ENCODE data around the gene PRPF19. TPM values are rescaled to one million over a fixed set of nuclear protein-coding genes. Genes with fewer than 3 reads are reported as not detected.

Gene PRPF19
- polyA plus RNA-seq, 1 donor from 2014 or later, result 71.3 TPM

DNA sequence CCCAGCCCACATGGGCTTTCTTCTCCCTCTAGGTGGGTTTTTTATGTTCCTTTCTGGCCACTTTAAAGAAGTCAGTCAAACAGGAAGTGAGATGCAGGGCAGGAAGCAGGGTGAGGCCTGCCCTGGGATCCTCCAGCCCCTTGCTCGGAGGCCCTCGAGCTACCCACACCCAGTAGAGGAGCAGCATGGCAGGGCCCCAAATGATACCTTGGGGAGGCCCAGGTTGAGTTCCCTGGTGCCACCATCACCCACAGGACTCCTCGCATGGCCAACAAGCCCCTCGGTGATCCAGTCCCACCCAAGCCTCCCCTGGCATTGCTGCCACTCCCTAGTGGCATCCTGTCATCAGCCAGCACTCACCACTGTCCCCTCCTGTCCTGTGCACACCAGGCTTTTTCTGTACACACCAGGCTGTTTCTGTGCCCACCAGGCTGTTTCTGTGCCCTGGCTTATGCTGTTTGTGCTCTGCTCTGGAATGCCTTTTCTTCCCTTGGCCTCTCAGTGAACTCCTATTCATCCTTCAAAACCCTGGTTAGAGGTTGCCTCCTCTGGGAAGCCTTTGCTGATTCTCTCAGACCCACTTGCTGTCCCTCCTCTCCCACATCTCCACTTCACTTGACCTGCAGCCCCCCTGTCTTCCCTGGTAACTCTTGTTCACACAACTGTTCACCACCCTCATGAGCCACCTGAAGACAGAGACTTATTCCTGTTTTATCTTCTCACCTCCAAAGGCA, 47.5 kb downstream of the PRPF19 start (continued):
- TF ChIP-seq, protein P1, sequence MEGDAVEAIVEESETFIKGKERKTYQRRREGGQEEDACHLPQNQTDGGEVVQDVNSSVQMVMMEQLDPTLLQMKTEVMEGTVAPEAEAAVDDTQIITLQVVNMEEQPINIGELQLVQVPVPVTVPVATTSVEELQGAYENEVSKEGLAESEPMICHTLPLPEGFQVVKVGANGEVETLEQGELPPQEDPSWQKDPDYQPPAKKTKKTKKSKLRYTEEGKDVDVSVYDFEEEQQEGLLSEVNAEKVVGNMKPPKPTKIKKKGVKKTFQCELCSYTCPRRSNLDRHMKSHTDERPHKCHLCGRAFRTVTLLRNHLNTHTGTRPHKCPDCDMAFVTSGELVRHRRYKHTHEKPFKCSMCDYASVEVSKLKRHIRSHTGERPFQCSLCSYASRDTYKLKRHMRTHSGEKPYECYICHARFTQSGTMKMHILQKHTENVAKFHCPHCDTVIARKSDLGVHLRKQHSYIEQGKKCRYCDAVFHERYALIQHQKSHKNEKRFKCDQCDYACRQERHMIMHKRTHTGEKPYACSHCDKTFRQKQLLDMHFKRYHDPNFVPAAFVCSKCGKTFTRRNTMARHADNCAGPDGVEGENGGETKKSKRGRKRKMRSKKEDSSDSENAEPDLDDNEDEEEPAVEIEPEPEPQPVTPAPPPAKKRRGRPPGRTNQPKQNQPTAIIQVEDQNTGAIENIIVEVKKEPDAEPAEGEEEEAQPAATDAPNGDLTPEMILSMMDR (IDR thresholded peaks at IDR 0.05; ENCODE audit: poor library complexity, severe bottlenecking), result no peak
- no peak for TF ChIP-seq RAD21 (conservative IDR thresholded peaks at IDR 0.05)

DNA sequence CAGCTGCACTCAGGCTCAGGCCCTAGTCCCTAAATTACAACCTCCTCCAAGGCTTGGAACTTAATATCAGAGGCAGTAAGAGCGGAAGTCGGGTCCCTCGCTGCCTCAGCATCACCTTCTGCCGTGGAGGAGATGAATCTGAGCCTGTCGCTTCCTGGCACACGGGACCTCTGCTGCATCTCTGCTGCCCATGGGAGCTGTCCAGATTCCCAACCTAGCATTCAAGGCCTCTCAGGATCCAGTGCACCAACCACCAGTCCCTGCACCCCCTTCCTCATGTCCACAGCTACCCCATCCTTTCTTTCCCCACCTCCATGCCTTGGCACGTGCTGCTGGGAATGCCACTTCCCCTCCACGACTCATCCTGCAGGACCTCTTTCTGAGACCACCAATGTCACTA, 48.1 kb downstream of the PRPF19 start:
- TF ChIP-seq MXI1 (conservative IDR thresholded peaks at IDR 0.05; ENCODE audit: poor library complexity, severe bottlenecking) (no peak), EP300 (conservative IDR thresholded peaks at IDR 0.05; ENCODE audit: poor library complexity, severe bottlenecking) (no peak), RAD21 (conservative IDR thresholded peaks at IDR 0.05) (no peak)
- TF ChIP-seq, protein P2, sequence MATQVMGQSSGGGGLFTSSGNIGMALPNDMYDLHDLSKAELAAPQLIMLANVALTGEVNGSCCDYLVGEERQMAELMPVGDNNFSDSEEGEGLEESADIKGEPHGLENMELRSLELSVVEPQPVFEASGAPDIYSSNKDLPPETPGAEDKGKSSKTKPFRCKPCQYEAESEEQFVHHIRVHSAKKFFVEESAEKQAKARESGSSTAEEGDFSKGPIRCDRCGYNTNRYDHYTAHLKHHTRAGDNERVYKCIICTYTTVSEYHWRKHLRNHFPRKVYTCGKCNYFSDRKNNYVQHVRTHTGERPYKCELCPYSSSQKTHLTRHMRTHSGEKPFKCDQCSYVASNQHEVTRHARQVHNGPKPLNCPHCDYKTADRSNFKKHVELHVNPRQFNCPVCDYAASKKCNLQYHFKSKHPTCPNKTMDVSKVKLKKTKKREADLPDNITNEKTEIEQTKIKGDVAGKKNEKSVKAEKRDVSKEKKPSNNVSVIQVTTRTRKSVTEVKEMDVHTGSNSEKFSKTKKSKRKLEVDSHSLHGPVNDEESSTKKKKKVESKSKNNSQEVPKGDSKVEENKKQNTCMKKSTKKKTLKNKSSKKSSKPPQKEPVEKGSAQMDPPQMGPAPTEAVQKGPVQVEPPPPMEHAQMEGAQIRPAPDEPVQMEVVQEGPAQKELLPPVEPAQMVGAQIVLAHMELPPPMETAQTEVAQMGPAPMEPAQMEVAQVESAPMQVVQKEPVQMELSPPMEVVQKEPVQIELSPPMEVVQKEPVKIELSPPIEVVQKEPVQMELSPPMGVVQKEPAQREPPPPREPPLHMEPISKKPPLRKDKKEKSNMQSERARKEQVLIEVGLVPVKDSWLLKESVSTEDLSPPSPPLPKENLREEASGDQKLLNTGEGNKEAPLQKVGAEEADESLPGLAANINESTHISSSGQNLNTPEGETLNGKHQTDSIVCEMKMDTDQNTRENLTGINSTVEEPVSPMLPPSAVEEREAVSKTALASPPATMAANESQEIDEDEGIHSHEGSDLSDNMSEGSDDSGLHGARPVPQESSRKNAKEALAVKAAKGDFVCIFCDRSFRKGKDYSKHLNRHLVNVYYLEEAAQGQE (IDR thresholded peaks at IDR 0.05; ENCODE audit: borderline replicate concordance), result no peak
- H2AFZ ChIP-seq (ENCODE audit: low read depth, low read length), result no peak overlapping the region

DNA sequence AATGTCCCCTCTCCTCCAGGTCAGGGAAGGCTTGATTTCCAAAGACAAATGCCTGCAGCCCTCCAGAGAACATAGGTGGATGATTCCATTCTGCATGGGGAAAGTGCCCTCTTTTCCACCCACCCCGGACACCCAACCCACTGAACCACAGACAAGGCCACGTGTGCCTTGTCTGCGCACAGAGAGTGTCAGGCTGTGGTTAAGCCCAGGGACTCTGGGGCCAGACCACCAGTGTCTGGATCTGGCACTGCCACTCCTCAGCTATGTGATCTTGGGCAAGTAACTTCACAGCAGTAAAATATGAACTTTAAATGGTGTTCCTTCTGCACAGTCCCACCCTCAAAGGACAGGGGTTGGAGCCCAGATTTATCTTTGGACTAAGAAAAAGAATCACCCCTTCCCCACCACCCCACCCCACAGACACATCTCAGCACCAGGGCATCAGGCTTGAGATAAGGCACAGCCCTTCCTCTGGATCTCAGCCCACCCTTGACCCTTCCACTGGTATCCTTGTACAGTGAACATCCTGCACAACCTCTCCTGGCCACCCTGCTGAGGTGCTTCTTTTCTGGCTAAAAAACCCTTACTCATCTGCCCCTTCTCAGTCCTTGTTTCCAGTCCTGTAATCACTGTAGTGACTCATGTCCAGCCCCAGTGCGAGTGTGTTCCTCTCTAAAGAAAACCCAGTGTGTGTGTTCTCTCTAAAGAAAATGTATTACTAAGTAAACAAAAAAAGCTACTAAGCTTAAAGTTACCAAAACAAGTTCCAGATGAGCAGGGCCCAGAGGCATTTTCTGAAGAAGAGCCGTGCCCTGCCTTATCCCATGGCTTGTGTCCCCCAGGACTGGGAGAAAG, 48.8 kb downstream of the PRPF19 start:
- Histone ChIP-seq H3F3A (ENCODE audit: insufficient read depth, low read length, poor library complexity, severe bottlenecking) (no peaks in the 10 kb centered on the region), H3K9me3 (ENCODE audit: low read length) (no peaks in the 10 kb centered on the region), H3K27ac (ENCODE audit: low read length) (no peak overlapping the region), H3K27me3 (ENCODE audit: insufficient read depth, low read depth, low read length) (no peaks in the 10 kb centered on the region), H3K4me3 (ENCODE audit: low read length) (no peak overlapping the region), H3K4me2 (ENCODE audit: low read length) (no peak overlapping the region), H3K9ac (ENCODE audit: low read length) (no peak overlapping the region), H3K9me2 (ENCODE audit: insufficient read depth, low read length) (no peaks in the 10 kb centered on the region), H2AFZ (ENCODE audit: low read depth, low read length) (no peak overlapping the region), H4K20me1 (ENCODE audit: insufficient read depth) (no peaks in the 10 kb centered on the region), H3K36me3 (ENCODE audit: insufficient read depth, low read length) (no peaks in the 10 kb centered on the region), H3K79me2 (replicated peaks; ENCODE audit: insufficient read depth, low read length) (no peaks in the 10 kb centered on the region)
- TF ChIP-seq, protein P1 (IDR thresholded peaks at IDR 0.05; ENCODE audit: poor library complexity, severe bottlenecking), result no peak
- TF ChIP-seq RAD21 (conservative IDR thresholded peaks at IDR 0.05), result no peak
- TF ChIP-seq TAF1 (IDR thresholded peaks at IDR 0.05; ENCODE audit: low read depth), result no peak
- TF ChIP-seq, protein P2 (IDR thresholded peaks at IDR 0.05; ENCODE audit: borderline replicate concordance), result no peak
- no peak for TF ChIP-seq POLR2AphosphoS5 (IDR thresholded peaks at IDR 0.05)
- no peak for TF ChIP-seq SMC3 (conservative IDR thresholded peaks at IDR 0.05; ENCODE audit: poor library complexity)
- no peak for TF ChIP-seq EP300 (conservative IDR thresholded peaks at IDR 0.05; ENCODE audit: poor library complexity, severe bottlenecking)
- no peak for TF ChIP-seq MXI1 (conservative IDR thresholded peaks at IDR 0.05; ENCODE audit: poor library complexity, severe bottlenecking)
- TF ChIP-seq EZH2 (IDR thresholded peaks at IDR 0.05; ENCODE audit: borderline replicate concordance, insufficient read depth, low read length, poor library complexity, severe bottlenecking), result no peak

More for the DNA sequence above, 48.1 kb downstream of the PRPF19 start:
- no peaks in the 10 kb centered on the region for H3F3A ChIP-seq (ENCODE audit: insufficient read depth, low read length, poor library complexity, severe bottlenecking)
- H3K4me2 ChIP-seq (ENCODE audit: low read length), result no peak overlapping the region
- H3K9me2 ChIP-seq (ENCODE audit: insufficient read depth, low read length), result no peaks in the 10 kb centered on the region
- no peak overlapping the region for H3K27ac ChIP-seq (ENCODE audit: low read length)
- no peak overlapping the region for H3K4me3 ChIP-seq (ENCODE audit: low read length)
- no peaks in the 10 kb centered on the region for H3K36me3 ChIP-seq (ENCODE audit: insufficient read depth, low read length)
- H3K9me3 ChIP-seq (ENCODE audit: low read length), result no peaks in the 10 kb centered on the region
- H4K20me1 ChIP-seq (ENCODE audit: insufficient read depth), result no peaks in the 10 kb centered on the region
- no peak overlapping the region for H3K9ac ChIP-seq (ENCODE audit: low read length)
- no peaks in the 10 kb centered on the region for H3K79me2 ChIP-seq (replicated peaks; ENCODE audit: insufficient read depth, low read length)
- no peaks in the 10 kb centered on the region for H3K27me3 ChIP-seq (ENCODE audit: insufficient read depth, low read depth, low read length)

Data from neural cell (in vitro differentiated cells).